TTC549 (cell line): ENCODE results near the gene KLHL26.
"Not testable (repeated sequence)": the region's sequence is repeated elsewhere in the genome, so short reads cannot be mapped to it uniquely, and the experiment has no call there.

Experiments
- FAIRE-seq: peaks from 2 replicates; lab custom pipeline; 2012; peaks lifted over from hg19 to GRCh38; lab: Jason Lieb, UNC

The KLHL26 gene

DNA sequence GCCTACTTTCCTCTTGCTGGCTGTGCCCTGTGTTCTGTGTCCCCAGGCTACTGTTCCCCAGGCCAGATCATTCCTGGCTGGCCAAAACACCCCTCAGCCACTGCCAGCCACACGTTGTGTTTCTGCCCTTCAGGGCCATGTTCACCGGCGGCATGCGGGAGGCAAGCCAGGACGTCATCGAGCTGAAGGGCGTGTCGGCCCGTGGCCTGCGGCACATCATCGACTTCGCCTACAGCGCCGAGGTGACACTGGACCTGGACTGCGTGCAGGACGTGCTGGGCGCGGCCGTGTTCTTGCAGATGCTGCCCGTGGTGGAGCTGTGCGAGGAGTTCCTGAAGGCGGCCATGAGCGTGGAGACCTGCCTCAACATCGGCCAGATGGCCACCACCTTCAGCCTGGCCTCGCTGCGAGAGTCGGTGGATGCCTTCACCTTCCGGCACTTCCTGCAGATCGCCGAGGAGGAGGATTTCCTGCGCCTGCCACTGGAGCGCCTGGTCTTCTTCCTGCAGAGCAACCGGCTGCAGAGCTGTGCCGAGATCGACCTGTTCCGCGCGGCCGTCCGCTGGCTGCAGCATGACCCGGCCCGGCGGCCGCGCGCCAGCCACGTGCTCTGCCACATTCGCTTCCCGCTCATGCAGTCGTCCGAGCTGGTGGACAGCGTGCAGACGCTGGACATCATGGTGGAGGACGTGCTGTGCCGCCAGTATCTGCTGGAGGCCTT, 30.9 kb downstream of the KLHL26 start:
- FAIRE-seq: no peak

GRCh38 chr19:18668252-18668631, 31.4 kb downstream of the KLHL26 start:
- no peak for FAIRE-seq

- FAIRE-seq: no peak
Observed at GRCh38 chr19:18668744-18669523, 32.1 kb downstream of the KLHL26 start.

DNA sequence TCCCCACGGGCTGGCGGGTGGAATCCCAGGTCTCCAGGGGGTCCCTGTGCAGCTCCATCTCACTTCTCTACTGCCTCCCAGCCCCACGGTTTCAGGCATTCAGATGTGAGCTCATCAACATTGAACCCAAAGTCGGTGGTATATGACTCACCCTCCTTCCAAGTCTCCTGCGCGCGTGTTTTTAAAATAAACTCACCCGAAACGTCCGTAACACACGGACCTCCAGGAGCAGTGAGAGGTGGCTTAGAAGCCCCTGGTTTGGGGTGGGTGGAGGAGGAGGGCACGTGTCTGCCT, 32.6 kb downstream of the KLHL26 start:
- no peak for FAIRE-seq

DNA sequence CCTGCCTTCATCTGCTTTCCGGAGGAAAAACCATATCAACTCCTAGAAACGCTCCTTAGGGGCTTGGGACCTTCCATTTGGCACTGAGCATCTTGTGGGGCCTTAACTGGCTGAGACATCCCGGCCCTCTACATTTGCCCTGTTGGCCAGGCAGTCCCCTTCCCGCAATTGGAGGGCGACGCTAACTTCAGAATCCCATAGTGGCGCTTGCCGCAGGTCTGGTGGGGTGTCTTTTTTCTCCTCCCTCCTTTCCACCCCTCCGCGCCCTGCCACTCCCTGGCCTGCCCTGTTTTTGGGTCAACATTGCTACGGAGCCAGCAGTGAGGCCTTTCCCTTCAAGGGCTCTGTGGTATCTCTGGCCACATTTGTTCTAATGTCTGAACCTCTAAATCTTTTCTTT, 33.1 kb downstream of the KLHL26 start:
- FAIRE-seq: no peak

DNA sequence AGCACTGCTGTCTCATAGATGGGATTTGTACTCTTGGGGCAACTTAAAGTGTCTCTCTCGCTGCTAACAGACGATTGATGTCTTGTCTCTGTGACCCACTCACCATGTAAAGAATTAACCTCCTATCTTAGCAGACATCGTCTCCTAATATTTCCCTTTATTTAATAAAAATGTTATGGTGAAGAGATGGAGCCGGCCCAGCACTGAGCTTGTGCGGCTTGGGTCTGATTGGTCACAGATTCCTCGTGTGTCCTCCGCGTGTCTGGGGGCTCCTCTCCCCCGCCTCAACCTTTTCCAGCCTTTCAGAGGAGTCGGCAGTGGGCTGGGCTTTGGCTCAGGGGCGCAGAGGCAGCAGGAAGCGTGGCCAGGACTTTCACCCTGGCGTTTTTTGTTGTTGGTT, 33.5 kb downstream of the KLHL26 start:
- no peak for FAIRE-seq

DNA sequence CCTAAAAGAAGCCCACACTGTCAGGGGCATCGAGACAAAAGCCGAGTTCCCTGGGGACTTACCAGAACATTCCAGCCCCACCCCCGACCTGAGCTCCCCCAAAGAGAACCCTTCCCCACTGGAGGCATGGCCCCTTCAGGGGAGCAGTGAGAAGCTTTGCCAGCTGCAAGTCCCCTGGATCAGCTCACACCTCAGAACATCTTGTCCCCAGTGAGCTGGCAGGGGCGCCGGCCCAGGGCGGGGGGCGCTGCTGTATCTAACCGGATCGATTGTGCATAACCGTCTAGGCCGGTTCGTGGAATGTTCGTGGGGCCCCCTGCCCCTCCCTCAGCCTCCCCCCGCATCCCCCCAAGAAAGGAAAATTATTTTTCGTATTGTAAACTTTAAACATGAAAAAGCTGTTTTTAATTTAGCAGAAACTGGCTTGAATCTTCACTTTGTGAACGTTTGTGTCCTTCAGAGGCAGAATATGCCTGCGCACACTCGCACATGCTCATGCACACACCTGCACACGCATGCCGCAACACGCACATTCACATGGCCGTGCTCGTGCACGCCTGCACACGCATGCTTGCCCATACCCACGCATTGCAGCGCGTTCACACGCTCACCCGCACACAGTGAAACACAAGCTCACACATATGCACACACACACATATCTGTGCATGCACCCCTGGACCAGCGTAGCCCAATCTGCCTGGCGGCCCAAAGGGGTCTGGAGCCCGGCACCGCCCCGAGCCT, 34.6 kb downstream of the KLHL26 start:
- no peak for FAIRE-seq

DNA sequence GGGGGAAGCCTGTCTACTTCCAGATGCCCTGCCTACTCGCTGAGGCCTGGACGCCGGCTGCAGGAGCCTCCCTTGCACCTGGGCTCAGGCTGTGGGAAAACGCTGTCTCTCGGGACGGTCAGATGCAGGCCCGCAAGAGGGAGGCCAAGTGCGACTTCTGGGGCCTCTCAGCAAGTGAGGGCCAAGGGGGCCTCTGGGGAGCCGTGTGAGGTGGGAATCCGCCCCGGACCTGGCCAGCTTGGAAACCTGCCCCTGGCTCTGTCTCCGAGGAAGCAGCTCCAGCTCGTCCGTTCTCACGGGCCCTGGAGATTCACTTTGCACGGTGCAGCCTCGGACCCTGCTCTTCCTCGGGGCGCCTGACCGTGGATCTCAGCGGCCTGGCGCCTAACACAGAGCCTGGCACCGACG, 35.2 kb downstream of the KLHL26 start:
- no peak for FAIRE-seq

DNA sequence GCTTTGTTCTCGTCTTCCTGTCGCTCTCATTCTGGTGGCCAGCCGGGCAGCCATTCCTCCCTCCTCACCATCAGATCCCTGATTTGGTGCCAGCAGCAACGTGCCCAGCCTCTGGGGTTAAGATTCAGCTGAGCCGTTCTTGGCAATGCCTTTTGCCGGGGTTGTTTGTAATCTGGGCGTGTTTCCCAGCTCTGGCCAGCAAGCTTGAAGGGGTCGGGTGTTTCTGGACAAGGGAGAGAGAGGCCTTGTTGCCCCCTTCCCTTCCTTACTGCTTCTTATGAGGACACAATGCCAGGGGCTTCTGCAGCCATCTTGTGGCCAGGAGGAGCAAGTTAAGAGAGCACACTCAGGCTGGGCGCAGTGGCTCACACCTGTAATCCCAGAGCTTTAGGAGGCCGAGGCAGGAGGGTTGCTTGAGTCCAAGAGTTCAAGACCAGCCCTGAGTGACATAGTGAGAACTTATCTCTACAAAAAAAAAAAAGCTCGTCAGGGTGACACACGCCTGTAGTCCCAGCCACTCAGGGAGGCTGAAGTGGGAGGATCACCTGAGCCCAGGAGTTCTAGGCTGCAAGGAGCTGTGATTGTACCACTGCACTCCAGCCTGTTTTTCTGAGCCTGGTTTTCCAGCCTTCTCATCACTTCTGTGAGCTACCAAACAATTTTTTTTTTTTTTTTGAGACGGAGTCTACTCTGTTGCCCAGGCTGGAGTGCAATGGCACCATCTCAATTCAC, 35.9 kb downstream of the KLHL26 start:
- no peak for FAIRE-seq

- FAIRE-seq: no peak
Observed at GRCh38 chr19:18674616-18675015, 37.8 kb downstream of the KLHL26 start.

- FAIRE-seq: no peak
Observed at GRCh38 chr19:18675779-18676178, 39.0 kb downstream of the KLHL26 start.

DNA sequence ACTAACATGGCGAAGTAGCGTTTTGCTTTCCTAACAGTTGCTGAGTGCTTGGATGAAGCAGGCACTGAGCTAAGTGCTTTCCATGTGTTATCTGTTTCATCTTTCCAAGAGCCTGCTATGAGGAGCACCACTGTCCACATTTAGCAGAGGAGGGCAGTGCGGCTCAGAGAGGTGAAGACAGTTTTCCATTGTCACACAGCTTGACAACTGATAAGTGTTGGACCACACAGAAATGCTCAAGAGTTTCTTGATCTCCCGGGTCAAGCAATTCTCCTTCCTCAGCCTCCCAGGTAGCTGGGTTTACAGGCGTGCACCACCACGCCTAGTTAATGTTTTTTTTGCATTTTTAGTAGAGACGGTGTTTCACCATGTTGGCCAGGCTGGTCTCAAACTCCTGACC, 39.9 kb downstream of the KLHL26 start:
- FAIRE-seq: no peak

DNA sequence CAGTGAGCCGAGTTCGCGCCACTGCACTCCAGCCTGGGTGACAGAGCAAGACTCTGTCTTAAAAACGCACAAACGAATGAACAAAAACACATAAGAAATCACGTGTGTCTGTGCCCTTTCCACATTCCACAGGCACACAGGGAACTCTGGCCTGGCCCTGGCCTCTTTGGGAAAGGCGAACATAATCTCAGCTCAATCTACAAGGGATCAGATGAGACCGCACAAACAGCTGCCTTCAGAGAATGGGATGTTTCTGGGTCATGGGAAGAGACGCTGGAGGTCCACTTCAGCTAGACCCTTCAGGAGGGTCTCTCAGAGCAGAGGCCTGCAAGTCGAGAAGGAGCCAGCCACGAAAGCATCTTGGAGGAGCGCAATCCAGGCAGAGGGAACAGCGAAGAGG, 40.3 kb downstream of the KLHL26 start:
- FAIRE-seq: no peak

GRCh38 chr19:18680148-18680547, 43.3 kb downstream of the KLHL26 start:
- not testable (repeated sequence) for FAIRE-seq

DNA sequence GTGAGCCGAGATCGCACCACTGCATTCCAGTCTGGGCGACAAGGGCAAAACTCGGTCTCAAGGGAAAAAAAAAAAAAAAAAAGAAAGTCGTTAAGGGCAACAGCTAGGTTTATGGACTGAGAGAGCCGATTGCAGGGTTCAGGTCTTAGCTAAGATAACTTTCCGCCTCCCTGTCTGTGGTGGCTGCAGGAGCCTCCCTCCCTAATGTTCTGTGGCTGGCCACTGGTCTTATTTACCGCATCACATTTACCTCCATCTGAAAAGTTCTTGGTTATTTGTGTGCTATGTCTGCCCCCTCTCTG, 45.9 kb downstream of the KLHL26 start:
- no peak for FAIRE-seq

- FAIRE-seq: no peak
Observed at GRCh38 chr19:18683109-18683957, 46.5 kb downstream of the KLHL26 start, which contains the start of gene CRTC1. Gene CRTC1, plus strand, starts transcription at chr19:18683680. Its CDS starts 23 bp downstream, at chr19:18683703.

GRCh38 chr19:18683958-18684641, 47.3 kb downstream of the KLHL26 start:
- no peak for FAIRE-seq

DNA sequence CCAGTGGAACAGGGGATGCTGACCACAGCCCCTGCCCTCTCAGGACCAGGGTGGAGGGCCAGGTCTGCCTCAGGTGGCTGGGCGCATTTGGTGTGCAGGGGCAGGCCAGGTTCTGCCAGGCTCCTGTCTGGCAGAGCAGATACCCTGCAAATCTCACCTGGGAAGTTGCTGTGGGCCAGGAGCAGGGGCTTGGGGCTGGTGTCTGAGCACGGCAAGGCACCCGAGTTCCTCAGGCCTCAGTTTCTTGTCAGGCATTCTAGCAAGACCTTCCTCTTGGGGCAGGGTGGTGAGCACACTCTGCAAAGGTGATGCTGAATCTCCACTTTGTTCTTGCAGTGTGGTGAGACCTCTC, 47.8 kb downstream of the KLHL26 start:
- FAIRE-seq: no peak

GRCh38 chr19:18685597-18686190, 48.9 kb downstream of the KLHL26 start:
- FAIRE-seq: no peak

DNA sequence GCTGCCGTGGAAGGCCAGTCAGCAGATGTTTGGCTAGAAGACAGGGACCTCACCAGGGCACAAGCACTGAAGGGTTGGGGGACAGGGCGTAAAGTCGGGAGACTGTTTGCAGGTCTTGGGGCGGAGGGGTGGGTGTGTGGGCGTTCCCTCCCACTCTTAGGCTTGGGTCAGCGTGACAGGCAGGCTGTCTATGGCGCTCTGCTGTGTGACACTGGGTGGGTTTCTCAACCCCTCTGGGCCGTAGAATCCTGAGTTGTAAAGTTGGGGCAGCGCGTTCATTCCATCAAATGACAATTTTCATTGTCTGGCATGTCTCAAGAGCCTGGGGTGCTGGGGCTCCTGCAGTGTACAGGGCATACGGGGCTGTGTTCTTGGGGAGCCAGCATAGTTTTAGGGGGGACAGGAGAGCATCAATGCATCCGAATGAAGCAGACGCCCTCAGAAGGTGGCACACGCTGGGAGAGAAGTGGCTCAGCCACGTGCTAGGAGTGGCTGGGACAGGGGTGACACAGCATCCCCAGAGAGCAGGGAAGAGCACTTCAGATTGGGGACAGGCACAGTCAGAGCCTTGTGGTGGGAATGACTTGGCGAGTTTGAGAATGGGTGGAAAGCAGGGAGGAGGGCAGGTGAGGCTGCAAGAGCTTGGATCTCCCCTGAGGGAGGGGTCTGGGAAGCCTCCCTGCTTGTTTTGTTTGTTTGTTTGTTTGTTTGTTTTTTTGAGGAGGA, 51.1 kb downstream of the KLHL26 start:
- FAIRE-seq: no peak
